Measurements from ENCODE around the gene SPG7.

Gene SPG7

GRCh38 chr16:89522287-89522686 is 14.1 kb downstream of the SPG7 start:
- DNase-seq: no peak

- no peak for DNase-seq
Measured at GRCh38 chr16:89523680-89524344, 15.6 kb downstream of the SPG7 start.

GRCh38 chr16:89525146-89525913 is 17.1 kb downstream of the SPG7 start:
- no peak for DNase-seq

GRCh38 chr16:89529097-89529496 is 20.9 kb downstream of the SPG7 start:
- DNase-seq: no peak

GRCh38 chr16:89530401-89531381 is 22.5 kb downstream of the SPG7 start:
- DNase-seq: no peak

GRCh38 chr16:89531821-89532526 is 23.8 kb downstream of the SPG7 start:
- no peak for DNase-seq

GRCh38 chr16:89534252-89534756 is 26.1 kb downstream of the SPG7 start:
- DNase-seq: no peak

- no peak for DNase-seq
Measured at GRCh38 chr16:89536371-89536770, 28.2 kb downstream of the SPG7 start.

GRCh38 chr16:89536886-89537548 is 28.8 kb downstream of the SPG7 start:
- DNase-seq: no peak

GRCh38 chr16:89537549-89537925 is 29.3 kb downstream of the SPG7 start:
- no peak for DNase-seq

- no peak for DNase-seq
Measured at GRCh38 chr16:89538286-89538685, 30.1 kb downstream of the SPG7 start.

- DNase-seq: no peak
Measured at GRCh38 chr16:89540557-89540956, 32.4 kb downstream of the SPG7 start.

GRCh38 chr16:89541792-89542191 is 33.6 kb downstream of the SPG7 start:
- DNase-seq: no peak

GRCh38 chr16:89544113-89544512 is 35.9 kb downstream of the SPG7 start:
- DNase-seq: no peak

GRCh38 chr16:89544713-89545043 is 36.5 kb downstream of the SPG7 start:
- DNase-seq: no peak

GRCh38 chr16:89545044-89545830 is 37.0 kb downstream of the SPG7 start:
- DNase-seq: no peak

GRCh38 chr16:89545831-89546574 is 37.8 kb downstream of the SPG7 start:
- no peak for DNase-seq

- DNase-seq: no peak
Measured at GRCh38 chr16:89546781-89547180, 38.6 kb downstream of the SPG7 start.

- no peak for DNase-seq
Measured at GRCh38 chr16:89547291-89547690, 39.1 kb downstream of the SPG7 start.

- DNase-seq: no peak
Measured at GRCh38 chr16:89547860-89548259, 39.7 kb downstream of the SPG7 start.

All from 8988T (cell line).